Trophoblast cell (in vitro differentiated cells and primary cell): ENCODE results near the gene PER3.
"Not testable (repeated sequence)": the region's sequence is repeated elsewhere in the genome, so short reads cannot be mapped to it uniquely, and the experiment has no call there.

ENCODE experiments used
- DNase-seq, 2 donors: peaks; one replicate each; pipeline ENCODE4 v3.0.0-alpha.2; 2016
- H2AFZ ChIP-seq: 2 replicates; pipeline ENCODE4 v1.6.1; 2013; ENCODE audit warnings: low read length, moderate library complexity, mild to moderate bottlenecking; ENCODE audit not compliant: insufficient read depth, poor library complexity
- H2AK5ac ChIP-seq: 2 replicates; pipeline ENCODE4 v1.6.1; 2013; ENCODE audit warnings: mild to moderate bottlenecking, low read length
- H2BK120ac ChIP-seq: 2 replicates; pipeline ENCODE4 v1.6.1; 2013; ENCODE audit warnings: low read length, mild to moderate bottlenecking, moderate library complexity; ENCODE audit not compliant: insufficient read depth, poor library complexity
- H2BK12ac ChIP-seq: 2 replicates; pipeline ENCODE4 v1.6.1; 2013; ENCODE audit warnings: mild to moderate bottlenecking, low read length, moderate library complexity
- H2BK5ac ChIP-seq: 2 replicates; pipeline ENCODE4 v1.6.1; 2013; ENCODE audit warnings: low read length, low read depth, moderate library complexity, mild to moderate bottlenecking; ENCODE audit not compliant: poor library complexity
- H3K14ac ChIP-seq: 2 replicates; pipeline ENCODE4 v1.6.1; 2013; ENCODE audit warnings: mild to moderate bottlenecking, low read length
- H3K18ac ChIP-seq: 2 replicates; pipeline ENCODE4 v1.6.1; 2013; ENCODE audit warnings: mild to moderate bottlenecking, low read length
- H3K23ac ChIP-seq: 2 replicates; pipeline ENCODE4 v1.6.1; 2013; ENCODE audit warnings: low read length
- H3K27ac ChIP-seq: 2 replicates; pipeline ENCODE4 v1.5.1; 2013; ENCODE audit warnings: low read depth, mild to moderate bottlenecking, inconsistent platforms, low read length, moderate library complexity
- H3K27me3 ChIP-seq: 2 replicates; pipeline ENCODE4 v1.6.1; 2013; ENCODE audit warnings: inconsistent platforms, mild to moderate bottlenecking, low read length, moderate library complexity; ENCODE audit not compliant: insufficient read depth
- H3K36me3 ChIP-seq, 2 experiments: 1 replicate in 1 of 2; 2 replicates in 1 of 2; pipeline ENCODE4 v1.6.1; 2013; ENCODE audit warnings: low read length in 2 of 2, mild to moderate bottlenecking in 2 of 2, moderate library complexity in 1 of 2; ENCODE audit not compliant: insufficient read depth in 2 of 2, control insufficient read depth in 1 of 2
- H3K4ac ChIP-seq: 2 replicates; pipeline ENCODE4 v1.6.1; 2013; ENCODE audit warnings: low read depth, mild to moderate bottlenecking, low read length, moderate library complexity
- H3K4me1 ChIP-seq, 2 experiments: 1 replicate in 1 of 2; 2 replicates in 1 of 2; pipeline ENCODE4 v1.6.1; 2013; ENCODE audit warnings: low read length in 2 of 2, mild to moderate bottlenecking in 2 of 2, moderate library complexity in 1 of 2; ENCODE audit not compliant: insufficient read depth in 2 of 2, control insufficient read depth in 1 of 2
- H3K4me2 ChIP-seq: 2 replicates; pipeline ENCODE4 v1.6.1; 2013; ENCODE audit warnings: inconsistent platforms, mild to moderate bottlenecking, low read length, moderate library complexity
- H3K4me3 ChIP-seq: 2 replicates; pipeline ENCODE4 v1.5.1; 2013; ENCODE audit warnings: mild to moderate bottlenecking, low read depth, low read length, inconsistent platforms
- H3K79me1 ChIP-seq: one replicate; pipeline ENCODE4 v1.6.1; 2013; ENCODE audit warnings: low read length
- H3K79me2 ChIP-seq: 2 replicates; pipeline ENCODE4 v1.6.1; 2013; ENCODE audit warnings: low read length, mild to moderate bottlenecking; ENCODE audit not compliant: control insufficient read depth, insufficient read depth, poor library complexity
- H3K9ac ChIP-seq: 2 replicates; pipeline ENCODE4 v1.6.1; 2013; ENCODE audit warnings: mild to moderate bottlenecking, low read length
- H3K9me3 ChIP-seq: 2 replicates; pipeline ENCODE4 v1.6.1; 2013; ENCODE audit warnings: low read depth, mild to moderate bottlenecking, control low read depth, inconsistent platforms, low read length; ENCODE audit not compliant: insufficient read depth
- H4K12ac ChIP-seq: 2 replicates; pipeline ENCODE4 v1.6.1; 2013; ENCODE audit warnings: low read depth, mild to moderate bottlenecking, low read length, moderate library complexity
- H4K8ac ChIP-seq: 2 replicates; pipeline ENCODE4 v1.6.1; 2013; ENCODE audit warnings: low read depth, mild to moderate bottlenecking, low read length, moderate library complexity
- H4K91ac ChIP-seq: one replicate; pipeline ENCODE4 v1.6.1; 2013; ENCODE audit warnings: low read depth, mild to moderate bottlenecking, low read length, moderate library complexity
- WGBS: extraction: QIAGEN DNeasy Blood & Tissue Kit; methylation state at CpG from one replicate; pipeline ENCODE4 v1.1.7; 2013; ENCODE audit warnings: missing lambda C conversion rate; ENCODE audit not compliant: insufficient read length, insufficient coverage; ENCODE audit errors: extremely low coverage; 5-methylcytosine and 5-hydroxymethylcytosine counted together

The PER3 gene

DNA sequence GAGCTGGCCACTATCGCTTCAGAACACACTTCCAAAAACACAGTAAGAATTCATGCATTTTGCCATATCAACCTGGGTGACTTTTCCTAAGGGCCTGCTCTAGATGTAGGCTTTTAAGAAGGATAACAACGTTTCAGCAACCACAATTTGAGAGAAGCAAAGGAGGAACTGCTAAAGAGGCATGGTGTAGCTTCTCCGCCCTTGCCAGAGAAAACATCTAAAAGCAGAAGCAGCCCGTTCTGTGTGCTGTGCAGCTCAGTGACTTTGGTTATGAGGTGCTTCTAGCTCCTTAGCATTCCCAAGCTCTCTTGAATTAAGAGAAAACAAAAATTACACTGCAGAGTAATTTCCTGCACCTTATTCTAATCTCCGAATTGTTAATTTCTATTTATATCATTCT, 2.7 kb downstream of the PER3 start:
- Histone ChIP-seq H3K79me2 (peaks cover 2% of the 10 kb centered on the region), H3K79me1 (peaks cover 6% of the 10 kb centered on the region), H2AK5ac (no peak overlapping the region), H3K18ac (no peak overlapping the region), H3K4me1 (peaks cover 5 to 8% of the 10 kb centered on the region in 2 experiments), H3K23ac (no peak overlapping the region), H3K4me2 (no peak overlapping the region), H3K4me3 (no peak overlapping the region), H4K8ac (no peak overlapping the region), H2BK120ac (no peak overlapping the region), H3K14ac (no peak overlapping the region), H3K9ac (no peak overlapping the region), H4K91ac (no peak overlapping the region), H4K12ac (no peak overlapping the region), H3K9me3 (peaks cover 11% of the 10 kb centered on the region), H2BK12ac (no peak overlapping the region), H2BK5ac (no peak overlapping the region), H3K36me3 (no peaks in the 10 kb centered on the region), H3K4ac (no peak overlapping the region), H3K27ac (no peak overlapping the region), H2AFZ (no peak overlapping the region), H3K27me3 (peaks cover 3% of the 10 kb centered on the region)
- no CpG with 5 or more reads among the region's 5 CpGs for WGBS
- no peak for DNase-seq

- Histone ChIP-seq H3K36me3 (no peaks in the 10 kb centered on the region), H3K18ac (no peak overlapping the region)
Measured at GRCh38 chr1:7789828-7790227, 5.7 kb downstream of the PER3 start.

DNA sequence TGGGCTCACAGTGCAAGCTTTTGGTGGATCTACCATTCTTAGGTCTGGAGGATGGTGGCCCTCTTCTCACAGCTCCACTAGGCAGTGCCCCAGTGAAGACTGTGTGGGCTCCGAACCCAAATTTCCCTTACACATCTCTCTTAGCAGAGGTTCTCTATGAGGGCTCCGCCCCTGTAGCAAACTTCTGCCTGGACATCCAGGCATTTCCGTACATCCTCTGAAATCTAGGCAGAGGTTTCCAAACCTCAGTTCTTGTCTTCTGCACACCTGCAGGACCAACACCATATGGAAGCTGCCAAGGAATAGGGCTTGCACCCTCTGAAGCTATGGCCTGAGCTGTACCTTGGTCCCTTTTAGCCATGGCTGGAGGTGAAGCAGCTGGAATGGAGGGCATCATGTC, 6.9 kb downstream of the PER3 start:
- not testable (repeated sequence) for H3K4me1 ChIP-seq, H3K4me3 ChIP-seq, H3K27ac ChIP-seq, H4K8ac ChIP-seq, H3K79me2 ChIP-seq, H3K9me3 ChIP-seq, H2BK5ac ChIP-seq, H3K14ac ChIP-seq, H3K4ac ChIP-seq, H2AK5ac ChIP-seq, H3K36me3 ChIP-seq, H2BK12ac ChIP-seq, H3K79me1 ChIP-seq, H2BK120ac ChIP-seq, H4K91ac ChIP-seq, H3K18ac ChIP-seq, H3K4me2 ChIP-seq, DNase-seq, H3K23ac ChIP-seq, H4K12ac ChIP-seq, H3K9ac ChIP-seq, H3K27me3 ChIP-seq, H2AFZ ChIP-seq
- WGBS, result no CpG with 5 or more reads among the region's 3 CpGs

More at GRCh38 chr1:7789828-7790227, 5.7 kb downstream of the PER3 start:
- Histone ChIP-seq H2BK120ac (no peak overlapping the region), H3K79me1 (no peaks in the 10 kb centered on the region), H3K9ac (no peak overlapping the region), H3K23ac (no peak overlapping the region), H3K4me1 (no peaks in the 10 kb centered on the region), H3K9me3 (peaks cover 6% of the 10 kb centered on the region), H3K4me2 (no peak overlapping the region), H4K91ac (no peak overlapping the region), H2BK5ac (no peak overlapping the region), H3K79me2 (no peaks in the 10 kb centered on the region), H4K12ac (no peak overlapping the region), H3K27ac (no peak overlapping the region), H4K8ac (no peak overlapping the region), H3K27me3 (no peaks in the 10 kb centered on the region), H2AK5ac (no peak overlapping the region), H2AFZ (no peak overlapping the region), H2BK12ac (no peak overlapping the region), H3K4me3 (no peak overlapping the region), H3K14ac (no peak overlapping the region), H3K4ac (no peak overlapping the region)
- no peak for DNase-seq
- WGBS, result no CpG with 5 or more reads among the region's 5 CpGs

DNA sequence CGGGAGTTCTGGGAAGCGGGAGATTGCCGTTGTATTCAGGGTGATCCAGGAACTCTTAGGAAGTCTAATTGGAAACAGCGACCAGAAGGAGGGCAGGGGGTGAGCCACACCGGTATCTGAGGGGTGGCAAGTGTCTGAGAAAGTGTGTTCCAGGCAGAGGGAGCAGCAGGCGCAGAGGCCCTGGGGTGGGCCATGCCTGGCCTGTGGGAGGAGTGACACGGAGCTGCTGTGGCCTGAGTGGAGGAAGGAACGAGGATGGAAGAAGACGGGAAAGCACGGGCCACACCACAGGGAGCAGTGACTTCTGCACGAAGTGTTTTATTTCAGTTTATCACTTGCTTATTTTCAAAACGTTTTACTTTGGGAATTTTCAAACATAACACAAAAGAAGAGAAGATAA, 11.3 kb downstream of the PER3 start:
- H2AFZ ChIP-seq, result no peak overlapping the region
- H2BK120ac ChIP-seq, result no peak overlapping the region
- H3K4me1 ChIP-seq, result no peaks in the 10 kb centered on the region
- no peak overlapping the region for H4K12ac ChIP-seq
- H3K4ac ChIP-seq, result no peak overlapping the region
- no peaks in the 10 kb centered on the region for H3K79me2 ChIP-seq
- H4K8ac ChIP-seq, result no peak overlapping the region
- no peak overlapping the region for H3K4me3 ChIP-seq
- no peaks in the 10 kb centered on the region for H3K27me3 ChIP-seq
- no peak overlapping the region for H3K9ac ChIP-seq
- no peaks in the 10 kb centered on the region for H3K36me3 ChIP-seq
- DNase-seq, result no peak
- H2BK12ac ChIP-seq, result no peak overlapping the region
- no peak overlapping the region for H3K23ac ChIP-seq
- no peak overlapping the region for H3K14ac ChIP-seq
- H3K27ac ChIP-seq, result no peak overlapping the region
- H2BK5ac ChIP-seq, result no peak overlapping the region
- peaks cover 8% of the 10 kb centered on the region for H3K9me3 ChIP-seq
- no CpG with 5 or more reads among the region's 12 CpGs for WGBS
- no peak overlapping the region for H3K18ac ChIP-seq
- no peak overlapping the region for H4K91ac ChIP-seq
- no peak overlapping the region for H2AK5ac ChIP-seq
- no peak overlapping the region for H3K4me2 ChIP-seq
- H3K79me1 ChIP-seq, result no peaks in the 10 kb centered on the region
